HG03064 (cell line): ENCODE measurements around the gene LPCAT2.

Source experiments
- ATAC-seq: cut with Tn5 transposase; IDR thresholded peaks from one replicate; pipeline ENCODE4 v1.9.1; 2021; ENCODE audit warnings: low read depth; ENCODE audit not compliant: unreplicated experiment

LPCAT2 gene

GRCh38 chr16:55501549-55502322 is 7.1 kb upstream of the LPCAT2 start:
- no peak for ATAC-seq

- no peak for ATAC-seq
These were observed 6.0 kb upstream of the LPCAT2 start for GRCh38 chr16:55502801-55503366.

GRCh38 chr16:55503726-55504550 is 4.9 kb upstream of the LPCAT2 start:
- no peak for ATAC-seq

- ATAC-seq, result no peak
These were observed 3.4 kb upstream of the LPCAT2 start for GRCh38 chr16:55505333-55506015.

GRCh38 chr16:55506083-55506482 is 2.8 kb upstream of the LPCAT2 start:
- no peak for ATAC-seq

GRCh38 chr16:55506708-55507107 is 2.2 kb upstream of the LPCAT2 start:
- no peak for ATAC-seq

- no peak for ATAC-seq
These were observed 476 bp upstream of the LPCAT2 start for GRCh38 chr16:55508271-55508921.

GRCh38 chr16:55510185-55510805 is 1.4 kb downstream of the LPCAT2 start:
- no peak for ATAC-seq

- ATAC-seq, result no peak
These were observed 4.1 kb downstream of the LPCAT2 start for GRCh38 chr16:55512941-55513340.

GRCh38 chr16:55513616-55514015 is 4.7 kb downstream of the LPCAT2 start:
- no peak for ATAC-seq

- ATAC-seq, result no peak
These were observed 6.2 kb downstream of the LPCAT2 start for GRCh38 chr16:55515111-55515510.

- no peak for ATAC-seq
These were observed 12.9 kb downstream of the LPCAT2 start for GRCh38 chr16:55521792-55522191.

GRCh38 chr16:55526441-55526840 is 17.6 kb downstream of the LPCAT2 start:
- ATAC-seq, result no peak

- ATAC-seq, result no peak
These were observed 19.0 kb downstream of the LPCAT2 start for GRCh38 chr16:55527885-55528284.

GRCh38 chr16:55529018-55529417 is 20.1 kb downstream of the LPCAT2 start:
- no peak for ATAC-seq

GRCh38 chr16:55530316-55530856 is 21.5 kb downstream of the LPCAT2 start:
- no peak for ATAC-seq

GRCh38 chr16:55532227-55532626 is 23.4 kb downstream of the LPCAT2 start:
- ATAC-seq, result no peak

- ATAC-seq, result no peak
These were observed 25.9 kb downstream of the LPCAT2 start for GRCh38 chr16:55534756-55535155.

- no peak for ATAC-seq
These were observed 30.2 kb downstream of the LPCAT2 start for GRCh38 chr16:55539049-55539448.

- no peak for ATAC-seq
These were observed 30.6 kb downstream of the LPCAT2 start for GRCh38 chr16:55539488-55539887.
